GM12875 (cell line): ENCODE measurements around the gene NKX2-3.

Experiments used
- H3K4me3 ChIP-seq: one replicate; pipeline ENCODE4 v1.5.1; 2011; ENCODE audit warnings: low read depth, low read length, control low read depth
- CTCF ChIP-seq: IDR thresholded peaks from 2 replicates; pipeline ENCODE4 v1.5.1; 2011; ENCODE audit warnings: low read depth, mild to moderate bottlenecking, control low read depth, inconsistent platforms, low read length, moderate library complexity, borderline replicate concordance; ENCODE audit not compliant: insufficient read depth

The NKX2-3 gene

DNA sequence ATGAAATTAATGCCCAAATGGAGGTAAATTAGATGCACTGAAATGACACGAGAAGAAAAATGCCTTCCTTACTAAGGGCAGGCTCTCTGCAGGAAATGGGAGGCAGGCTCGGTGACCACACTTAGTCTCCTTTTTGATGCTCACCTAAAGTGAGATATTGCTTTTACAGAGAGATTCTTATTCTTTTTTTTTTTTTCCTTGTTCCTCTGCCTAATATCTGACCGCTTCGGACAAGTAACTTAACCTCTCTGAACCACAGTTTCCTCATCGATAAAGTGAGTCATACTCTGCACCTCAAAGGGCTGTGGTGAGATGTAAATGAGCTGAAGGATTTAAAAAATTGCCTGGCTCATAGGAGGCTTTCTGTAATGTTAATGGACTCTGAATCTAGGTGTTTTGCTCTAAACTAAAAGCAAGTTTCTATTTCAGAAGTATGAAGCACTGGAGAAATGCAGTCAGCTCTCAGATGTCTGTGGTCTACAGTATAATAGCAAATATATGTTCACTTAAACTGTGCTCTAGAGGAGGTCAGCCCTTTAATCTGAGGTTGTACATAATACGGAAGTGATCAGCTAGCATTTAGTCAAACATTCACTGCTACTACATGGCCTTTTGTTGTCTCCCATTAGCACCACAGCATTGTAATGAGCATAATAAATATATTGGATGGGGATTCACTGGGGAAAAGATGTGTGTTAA is 23.2 kb downstream of the NKX2-3 start:
- no peak overlapping the region for H3K4me3 ChIP-seq
- TF ChIP-seq CTCF: no peak

GRCh38 chr10:99557044-99557443 is 24.3 kb downstream of the NKX2-3 start:
- no peak overlapping the region for H3K4me3 ChIP-seq
- TF ChIP-seq CTCF: no peak

- no peak for TF ChIP-seq CTCF
- H3K4me3 ChIP-seq: no peak overlapping the region
These were observed 26.0 kb downstream of the NKX2-3 start for GRCh38 chr10:99558708-99559107.

DNA sequence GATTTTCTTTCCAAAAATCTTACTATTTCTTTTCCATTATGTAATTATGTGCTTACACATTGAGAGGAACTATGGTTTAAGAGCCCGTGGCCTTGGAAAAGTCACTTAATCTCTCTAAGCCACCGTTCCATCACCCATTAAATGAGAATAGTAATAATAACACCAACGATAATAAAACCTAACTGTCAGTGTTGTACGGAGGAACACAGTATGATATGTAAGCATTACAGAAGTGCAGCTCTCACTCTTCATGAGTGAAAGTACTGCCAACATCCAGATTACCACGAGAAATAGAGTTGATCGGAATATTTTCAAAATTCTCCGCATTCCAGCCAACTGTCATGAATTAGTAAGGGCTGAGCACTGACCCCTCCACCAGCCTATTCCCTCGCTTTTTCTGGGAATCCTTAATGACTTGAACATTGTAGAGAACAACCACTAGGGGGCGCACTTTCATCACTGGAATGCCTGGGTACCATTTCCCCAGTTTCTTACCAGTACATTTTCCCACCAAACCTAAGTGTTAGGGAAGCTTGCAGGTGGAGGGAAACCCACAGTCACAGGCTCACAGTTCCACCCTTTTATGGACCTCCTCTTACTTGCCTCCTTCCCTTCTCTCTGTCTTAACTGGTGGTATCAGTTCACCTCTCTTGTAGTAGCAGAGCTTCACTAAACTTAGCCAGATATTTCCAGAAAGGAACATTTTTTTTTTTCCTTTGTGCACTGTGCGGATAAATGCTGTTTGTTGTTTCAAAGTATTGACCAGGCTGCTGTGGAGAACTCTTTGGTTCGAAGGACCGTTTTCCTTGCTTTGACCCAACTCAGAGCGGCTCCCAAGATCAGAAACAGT is 27.8 kb downstream of the NKX2-3 start:
- H3K4me3 ChIP-seq: no peak overlapping the region
- peak; percentile 51; the same call in 1 of the 2 replicates for TF ChIP-seq CTCF

DNA sequence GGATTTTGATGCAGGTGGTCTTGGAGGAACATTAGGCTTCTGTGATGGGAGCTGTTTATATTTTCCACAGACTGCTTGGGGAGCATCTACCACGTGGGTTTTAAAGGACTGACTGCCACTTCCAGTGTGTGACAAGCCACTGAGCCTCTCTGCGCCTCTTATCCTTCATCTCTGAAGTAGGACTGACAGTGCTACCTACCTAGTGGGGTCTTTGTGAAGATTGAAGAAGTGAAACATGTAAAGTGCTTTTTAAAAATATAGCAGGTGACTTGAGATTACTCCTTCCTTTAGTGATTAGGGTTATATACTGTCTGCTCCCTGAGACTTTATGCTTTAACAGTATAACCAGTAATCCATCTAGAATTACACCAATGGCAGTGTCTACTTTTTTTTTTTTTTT is 29.9 kb downstream of the NKX2-3 start:
- no peak for TF ChIP-seq CTCF
- H3K4me3 ChIP-seq: no peak overlapping the region

DNA sequence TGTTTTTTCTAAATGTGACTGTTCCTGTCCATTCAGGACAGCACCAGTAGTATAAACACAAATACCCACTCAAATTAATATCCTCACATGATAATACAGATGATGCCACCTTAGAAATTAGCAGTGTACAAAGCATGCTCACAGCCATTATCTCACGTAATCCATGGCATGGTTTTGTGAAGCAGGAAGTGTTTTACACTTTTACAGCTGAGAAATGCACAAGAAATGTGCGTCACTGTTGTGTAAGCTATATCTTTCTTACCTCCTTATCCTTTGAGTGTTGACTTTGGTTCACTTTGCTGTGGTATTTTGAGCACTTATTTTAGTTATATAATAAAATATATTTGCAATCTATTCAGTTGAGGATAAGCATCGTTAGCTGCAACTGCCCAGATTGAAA is 31.6 kb downstream of the NKX2-3 start:
- no peak for TF ChIP-seq CTCF
- no peak overlapping the region for H3K4me3 ChIP-seq

DNA sequence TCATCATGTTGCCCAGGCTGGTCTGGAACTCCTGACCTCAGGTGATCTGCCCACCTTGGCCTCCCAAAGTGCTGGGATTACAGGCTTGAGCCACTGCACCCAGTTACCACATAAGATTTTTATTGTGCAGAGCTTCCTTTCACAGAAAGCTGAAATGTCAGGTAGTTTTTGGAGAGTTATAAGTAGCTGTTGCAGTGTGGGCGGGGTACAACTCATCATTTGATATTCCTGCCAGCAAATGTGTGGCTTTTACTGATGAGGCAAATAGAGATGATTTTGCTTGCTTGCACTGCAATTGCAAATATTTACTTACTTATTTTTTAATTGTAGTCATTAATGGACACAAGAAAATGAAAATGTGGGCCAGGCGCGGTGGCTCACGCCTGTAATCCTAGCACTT is 32.4 kb downstream of the NKX2-3 start:
- TF ChIP-seq CTCF: no peak
- no peak overlapping the region for H3K4me3 ChIP-seq
